PFSK-1 (cell line): Measurements from ENCODE around the gene NOD2.

Experiments used
- FOXP2 ChIP-seq: optimal IDR thresholded peaks from 2 replicates; pipeline ENCODE3; 2011; ENCODE audit warnings: borderline replicate concordance, control low read depth, inconsistent platforms; ENCODE audit not compliant: insufficient read depth; ENCODE audit errors: extremely low read length, extremely low read depth
- POLR2AphosphoS5 ChIP-seq: IDR thresholded peaks from 2 replicates; pipeline ENCODE4 v1.6.1; 2012; ENCODE audit warnings: low read depth, mild to moderate bottlenecking, control low read depth, low read length, moderate library complexity
- SIN3A ChIP-seq: IDR thresholded peaks from 2 replicates; pipeline ENCODE4 v1.6.1; 2012; ENCODE audit warnings: mild to moderate bottlenecking, low read length, moderate library complexity, borderline replicate concordance; ENCODE audit not compliant: insufficient read depth
- TAF1 ChIP-seq: IDR thresholded peaks from 2 replicates; pipeline ENCODE4 v1.6.1; 2012; ENCODE audit warnings: low read length, control low read depth, borderline replicate concordance; ENCODE audit not compliant: insufficient read depth
- TF ChIP-seq, protein P1 (sequence below), 2 experiments: IDR thresholded peaks; 2 replicates each; pipeline versions ENCODE4 v1.6.1 to v1.8.0; 2011 to 2012; ENCODE audit warnings: low read depth in 2 of 2, low read length in 2 of 2, control low read depth in 1 of 2, inconsistent platforms in 1 of 2, mild to moderate bottlenecking in 1 of 2, moderate library complexity in 1 of 2; ENCODE audit not compliant: insufficient read depth in 1 of 2

GRCh38 chr16:50688867-50689266, 4.5 kb upstream of the NOD2 start:
- no peak for TF ChIP-seq TAF1
- no peak for TF ChIP-seq SIN3A
- TF ChIP-seq POLR2AphosphoS5, result no peak
- TF ChIP-seq, protein P1, sequence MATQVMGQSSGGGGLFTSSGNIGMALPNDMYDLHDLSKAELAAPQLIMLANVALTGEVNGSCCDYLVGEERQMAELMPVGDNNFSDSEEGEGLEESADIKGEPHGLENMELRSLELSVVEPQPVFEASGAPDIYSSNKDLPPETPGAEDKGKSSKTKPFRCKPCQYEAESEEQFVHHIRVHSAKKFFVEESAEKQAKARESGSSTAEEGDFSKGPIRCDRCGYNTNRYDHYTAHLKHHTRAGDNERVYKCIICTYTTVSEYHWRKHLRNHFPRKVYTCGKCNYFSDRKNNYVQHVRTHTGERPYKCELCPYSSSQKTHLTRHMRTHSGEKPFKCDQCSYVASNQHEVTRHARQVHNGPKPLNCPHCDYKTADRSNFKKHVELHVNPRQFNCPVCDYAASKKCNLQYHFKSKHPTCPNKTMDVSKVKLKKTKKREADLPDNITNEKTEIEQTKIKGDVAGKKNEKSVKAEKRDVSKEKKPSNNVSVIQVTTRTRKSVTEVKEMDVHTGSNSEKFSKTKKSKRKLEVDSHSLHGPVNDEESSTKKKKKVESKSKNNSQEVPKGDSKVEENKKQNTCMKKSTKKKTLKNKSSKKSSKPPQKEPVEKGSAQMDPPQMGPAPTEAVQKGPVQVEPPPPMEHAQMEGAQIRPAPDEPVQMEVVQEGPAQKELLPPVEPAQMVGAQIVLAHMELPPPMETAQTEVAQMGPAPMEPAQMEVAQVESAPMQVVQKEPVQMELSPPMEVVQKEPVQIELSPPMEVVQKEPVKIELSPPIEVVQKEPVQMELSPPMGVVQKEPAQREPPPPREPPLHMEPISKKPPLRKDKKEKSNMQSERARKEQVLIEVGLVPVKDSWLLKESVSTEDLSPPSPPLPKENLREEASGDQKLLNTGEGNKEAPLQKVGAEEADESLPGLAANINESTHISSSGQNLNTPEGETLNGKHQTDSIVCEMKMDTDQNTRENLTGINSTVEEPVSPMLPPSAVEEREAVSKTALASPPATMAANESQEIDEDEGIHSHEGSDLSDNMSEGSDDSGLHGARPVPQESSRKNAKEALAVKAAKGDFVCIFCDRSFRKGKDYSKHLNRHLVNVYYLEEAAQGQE (IDR thresholded peaks at IDR 0.05; ENCODE audit: insufficient read depth in 1 of 2, low read depth in 2 of 2, low read length in 2 of 2), result no peak
- no peak for TF ChIP-seq FOXP2
